Keratinocyte (primary cell): ENCODE data around the gene WFIKKN1. TPM values are rescaled to one million over a fixed set of nuclear protein-coding genes. Genes with fewer than 3 reads are reported as not detected.

Experiments
- DNase-seq: peaks from one replicate; pipeline ENCODE4 v3.0.0-alpha.2; 2011; ENCODE audit warnings: low read depth, missing footprints, low spot score
- FAIRE-seq: peaks from 2 replicates; lab custom pipeline; 2011; peaks lifted over from hg19 to GRCh38; lab: Jason Lieb, UNC
- H2AFZ ChIP-seq: 2 replicates; pipeline ENCODE4 v1.6.0; 2012; ENCODE audit warnings: low read length, control low read depth, inconsistent platforms; ENCODE audit not compliant: control insufficient read depth
- H3K27ac ChIP-seq: 2 replicates; pipeline ENCODE4 v1.5.1; 2011; ENCODE audit warnings: low read length; ENCODE audit not compliant: control insufficient read depth, insufficient read depth
- H3K27me3 ChIP-seq: 3 replicates; pipeline ENCODE4 v1.6.0; 2011; ENCODE audit warnings: low read length; ENCODE audit not compliant: control insufficient read depth, insufficient read depth; ENCODE audit errors: extremely low read depth
- H3K36me3 ChIP-seq, 2 experiments: 2 replicates in 1 of 2; 3 replicates in 1 of 2; pipeline ENCODE4 v1.5.1; 2011; ENCODE audit warnings: low read length in 2 of 2, mild to moderate bottlenecking in 1 of 2; ENCODE audit not compliant: control insufficient read depth in 2 of 2, insufficient read depth in 2 of 2; ENCODE audit errors: extremely low read depth in 1 of 2
- H3K4me1 ChIP-seq: 3 replicates; pipeline ENCODE4 v1.5.1; 2011; ENCODE audit warnings: low read length; ENCODE audit not compliant: control insufficient read depth, insufficient read depth; ENCODE audit errors: extremely low read depth
- H3K4me2 ChIP-seq: 3 replicates; pipeline ENCODE4 v1.6.0; 2011; ENCODE audit warnings: low read depth, low read length; ENCODE audit not compliant: control insufficient read depth, insufficient read depth; ENCODE audit errors: extremely low read depth
- H3K4me3 ChIP-seq, 3 experiments: fragments of 200-600 bp in 1 of 3; sonication (generic) in 1 of 3; 2 replicates in 2 of 3; 3 replicates in 1 of 3; pipeline ENCODE4 v1.5.1; 2011 to 2016; ENCODE audit warnings: low read length in 3 of 3, mild to moderate bottlenecking in 3 of 3, control low read depth in 2 of 3, inconsistent platforms in 1 of 3, low read depth in 1 of 3, mixed read lengths in 1 of 3, mixed run types in 1 of 3, moderate library complexity in 1 of 3; ENCODE audit not compliant: control insufficient read depth in 2 of 3, insufficient read depth in 2 of 3; ENCODE audit errors: extremely low read depth in 1 of 3
- H3K79me2 ChIP-seq: 2 replicates; pipeline ENCODE4 v1.6.0; 2012; ENCODE audit warnings: low read length; ENCODE audit not compliant: control insufficient read depth, insufficient read depth
- H3K9ac ChIP-seq: 3 replicates; pipeline ENCODE4 v1.6.0; 2011; ENCODE audit warnings: low read length; ENCODE audit not compliant: control insufficient read depth, insufficient read depth; ENCODE audit errors: extremely low read depth
- H3K9me1 ChIP-seq: 3 replicates; pipeline ENCODE4 v1.6.0; 2011; ENCODE audit warnings: low read length; ENCODE audit not compliant: control insufficient read depth, insufficient read depth; ENCODE audit errors: extremely low read depth
- H3K9me3 ChIP-seq: 2 replicates; pipeline ENCODE4 v1.5.1; 2012; ENCODE audit warnings: low read depth, low read length; ENCODE audit not compliant: control insufficient read depth
- H4K20me1 ChIP-seq: 3 replicates; pipeline ENCODE4 v1.6.0; 2011; ENCODE audit warnings: low read length; ENCODE audit not compliant: control insufficient read depth, insufficient read depth; ENCODE audit errors: extremely low read depth
- CTCF ChIP-seq, 3 experiments: IDR thresholded peaks in 1 of 3; conservative IDR thresholded peaks in 1 of 3; optimal IDR thresholded peaks in 1 of 3; 2 replicates in 2 of 3; 3 replicates in 1 of 3; pipeline versions ENCODE3 to v1.5.1; 2011; ENCODE audit warnings: low read length in 3 of 3, mild to moderate bottlenecking in 3 of 3, moderate library complexity in 2 of 3, control low read depth in 1 of 3, inconsistent platforms in 1 of 3; ENCODE audit not compliant: insufficient read depth in 2 of 3; ENCODE audit errors: extremely low read depth in 1 of 3
- EZH2 ChIP-seq: IDR thresholded peaks from one replicate; pipeline ENCODE4 v1.6.1; 2012; ENCODE audit warnings: inconsistent platforms, mild to moderate bottlenecking, low read length, moderate library complexity
- dilution Hi-C: fragments of 300-500 bp; cut with MboI; formaldehyde crosslinking; loops from one replicate; pipeline ENCODE4 v1.7.0; 2020; ENCODE audit warnings: low sequenced_read_pairs; ENCODE audit not compliant: extremely low pct_ligation_motif_present
- polyA plus RNA-seq, 5 experiments: library from polyadenylated mRNA; depleted of rRNA in 3 of 5; stranded (reverse) in 3 of 5; stranded (forward) in 1 of 5; unstranded in 1 of 5; fragments of >200 nt; gene quantifications; 1 replicate in 1 of 5; 2 replicates in 3 of 5; 3 replicates in 1 of 5; pipeline versions ENCODE4 v1.2.1 to v1.2.3, GENCODE V29; 2011 to 2012; ENCODE audit warnings: missing spikeins in 2 of 5, low read depth in 1 of 5, low replicate concordance in 1 of 5

WFIKKN1 gene
- polyA plus RNA-seq, 1 donor (not counting 4 experiments of a cell fraction or from before 2014, with no cell fraction given) = not detected

- Histone ChIP-seq H3K9ac (no peak overlapping the region), H3K4me3 (no peak overlapping the region), H4K20me1 (peaks cover 11% of the 10 kb centered on the region), H3K9me1 (no peaks in the 10 kb centered on the region), H3K27me3 (peaks cover 21% of the 10 kb centered on the region), H3K9me3 (no peaks in the 10 kb centered on the region), H3K79me2 (no peaks in the 10 kb centered on the region), H3K36me3 (peaks cover 0 to 1% of the 10 kb centered on the region in 2 experiments), H3K4me1 (peaks cover 20% of the 10 kb centered on the region), H3K4me2 (no peak overlapping the region), H3K27ac (no peak overlapping the region), H2AFZ (no peak overlapping the region)
- DNase-seq (no peak), FAIRE-seq (no peak)
- dilution Hi-C loops = no loop called here
- TF ChIP-seq CTCF (optimal IDR thresholded peaks at IDR 0.05 in 1 of 3, IDR thresholded peaks at IDR 0.05 in 1 of 3, conservative IDR thresholded peaks at IDR 0.05 in 1 of 3; ENCODE audit: extremely low read depth in 1 of 3, insufficient read depth in 2 of 3, low read length in 3 of 3) = no peak
- no peak for TF ChIP-seq EZH2
These were observed 9.9 kb upstream of the WFIKKN1 start for GRCh38 chr16:620700-621525.

- Histone ChIP-seq H3K27me3 (peaks cover 21% of the 10 kb centered on the region), H2AFZ (no peak overlapping the region), H3K4me1 (peaks cover 25% of the 10 kb centered on the region), H3K4me2 (peak overlapping the region; percentile 84), H4K20me1 (peaks cover 11% of the 10 kb centered on the region), H3K27ac (peak overlapping the region; percentile 26), H3K9me3 (no peaks in the 10 kb centered on the region), H3K79me2 (no peaks in the 10 kb centered on the region), H3K4me3 (peak overlapping the region in 1 of 3 experiments; percentile 59), H3K9me1 (no peaks in the 10 kb centered on the region), H3K36me3 (peaks cover 2 to 3% of the 10 kb centered on the region in 2 experiments), H3K9ac (peak overlapping the region; percentile 22)
- FAIRE-seq = no peak
- dilution Hi-C loops = no loop called here
- no peak for DNase-seq
- TF ChIP-seq CTCF (optimal IDR thresholded peaks at IDR 0.05 in 1 of 3, IDR thresholded peaks at IDR 0.05 in 1 of 3, conservative IDR thresholded peaks at IDR 0.05 in 1 of 3; ENCODE audit: extremely low read depth in 1 of 3, insufficient read depth in 2 of 3, low read length in 3 of 3) (no peak), EZH2 (no peak)
These were observed 9.2 kb upstream of the WFIKKN1 start for GRCh38 chr16:621526-622105.
